Body of pancreas (tissue), 4 donors: ENCODE data around the gene ATF6B. TPM values are rescaled to one million over a fixed set of nuclear protein-coding genes. Genes with fewer than 3 reads are reported as not detected.

Source experiments
- ATAC-seq: fragments of 150-250 bp; one replicate; pipeline ENCODE4 v1.9.1; 2016
- DNase-seq, 4 donors: peaks; one replicate each; pipeline ENCODE4 v3.0.0-alpha.2; 2019
- H3K27ac ChIP-seq, 4 donors: fragments of 200-600 bp; sonication (generic); 1 replicate in 3 of 4; 2 replicates in 1 of 4; pipeline versions ENCODE4 v1.5.1 to v1.6.1; 2016 to 2019; ENCODE audit warnings: mild to moderate bottlenecking in 1 of 4, mixed read lengths in 1 of 4, moderate library complexity in 1 of 4
- H3K27me3 ChIP-seq, 2 donors: fragments of 200-600 bp; sonication (generic); one replicate each; pipeline ENCODE4 v1.6.0; 2016; ENCODE audit warnings: mild to moderate bottlenecking in 1 of 2
- H3K36me3 ChIP-seq, 2 donors: fragments of 200-600 bp; sonication (generic); replicated peaks in 1 of 2; 2 replicates each; pipeline ENCODE4 v1.5.1; 2016; ENCODE audit warnings: low read depth in 2 of 2; ENCODE audit not compliant: insufficient read depth in 1 of 2
- H3K4me1 ChIP-seq: fragments of 200-600 bp; sonication (generic); one replicate; pipeline ENCODE4 v1.6.0; 2016
- H3K4me3 ChIP-seq, 2 donors: fragments of 200-600 bp; sonication (generic); 1 replicate in 1 of 2; 2 replicates in 1 of 2; pipeline ENCODE4 v1.5.1; 2016 to 2019
- H3K9me3 ChIP-seq, 3 donors: fragments of 200-600 bp; sonication (generic); 1 replicate in 2 of 3; 2 replicates in 1 of 3; pipeline ENCODE4 v1.5.1; 2016
- POLR2A ChIP-seq, 3 donors: fragments of 450-650 bp; IDR thresholded peaks; one replicate each; pipeline ENCODE4 v1.6.1; 2016; ENCODE audit warnings: antibody characterized with exemption in 3 of 3, mild to moderate bottlenecking in 2 of 3
- WGBS, 2 donors: methylation state at CpG; one replicate each; pipeline ENCODE4 v1.1.5; 2017; 5-methylcytosine and 5-hydroxymethylcytosine counted together
- intact Hi-C: fragments of 100-400 bp; cut with DNase I; formaldehyde crosslinking; loops from one replicate; pipeline ENCODE4 v1.15.1; 2023
- total RNA-seq, 2 donors: library from RNA; depleted of rRNA; stranded (reverse); fragments of >200 nt; gene quantifications; one replicate each; pipeline ENCODE4 v1.1.0, GENCODE V29; 2016
- TF ChIP-seq, protein P1 (sequence below), 7 experiments: fragments of 450-650 bp in 4 of 7; fragments of 200-600 bp in 3 of 7; sonication (generic) in 3 of 7; IDR thresholded peaks; one replicate each; pipeline ENCODE4 v1.5.1; 2016 to 2019; ENCODE audit warnings: antibody characterized with exemption in 7 of 7

Gene ATF6B
- total RNA-seq, 2 donors from 2014 or later = 26.5 to 32.3 TPM

DNA sequence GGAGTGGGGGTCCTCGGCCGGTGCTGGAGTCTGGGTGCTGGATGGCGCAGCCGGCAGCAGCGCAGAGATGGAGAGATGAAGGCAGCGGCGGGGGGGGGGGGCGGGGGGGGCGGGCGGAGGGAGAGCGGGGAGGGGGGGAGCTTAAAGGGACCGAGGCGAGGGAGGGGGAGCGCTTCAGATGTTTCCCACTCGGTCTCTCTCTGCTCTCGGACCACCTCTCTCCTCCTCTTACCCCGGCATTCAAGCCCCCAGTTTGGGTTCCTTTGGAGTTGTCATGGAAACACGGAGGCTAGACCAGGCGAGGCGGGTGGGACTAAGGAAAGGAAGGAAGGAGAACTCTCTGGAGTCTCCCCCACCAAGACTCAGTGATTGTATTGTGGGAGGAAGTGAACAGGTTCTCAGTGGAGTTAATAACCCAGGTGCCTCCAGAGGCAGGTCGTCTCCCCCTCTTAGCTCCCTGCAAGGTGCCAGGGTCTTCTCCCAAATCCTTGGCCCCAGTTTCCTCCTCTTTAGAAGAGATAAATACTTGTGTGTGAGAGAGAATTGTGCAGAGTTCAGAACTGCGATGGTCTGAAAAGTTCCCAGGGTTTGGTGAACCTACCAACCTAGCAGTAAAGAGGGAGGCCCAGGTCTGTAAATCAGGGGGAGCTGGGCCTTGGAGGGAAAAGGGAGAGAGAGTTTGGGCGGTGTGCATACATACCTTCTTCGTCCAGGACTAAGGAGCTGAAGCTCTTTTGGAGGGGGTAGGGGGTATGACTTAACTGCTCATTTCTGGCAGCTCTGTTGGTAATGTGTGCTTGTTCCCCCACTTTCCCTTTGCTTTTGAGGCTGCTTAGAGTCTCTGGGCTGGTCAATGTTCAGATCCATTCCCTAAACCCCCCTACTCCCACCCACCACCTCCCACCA, 24.1 kb upstream of the ATF6B start, which contains the start of gene PRRT1:
PRRT1 (minus strand) TSS at position 77 of the 906 bp plus-strand sequence. CDS start 112 bp downstream, outside the sequence.
- no peaks in the 10 kb centered on the region for H3K9me3 ChIP-seq
- 42 to 44% methylated on average over 13 to 19 of the region's 24 CpGs for WGBS, 2 donors
- peaks cover 0 to 8% of the 10 kb centered on the region in 2 donors for H3K27me3 ChIP-seq
- no peak for TF ChIP-seq POLR2A (IDR thresholded peaks at IDR 0.05)
- TF ChIP-seq, protein P1, sequence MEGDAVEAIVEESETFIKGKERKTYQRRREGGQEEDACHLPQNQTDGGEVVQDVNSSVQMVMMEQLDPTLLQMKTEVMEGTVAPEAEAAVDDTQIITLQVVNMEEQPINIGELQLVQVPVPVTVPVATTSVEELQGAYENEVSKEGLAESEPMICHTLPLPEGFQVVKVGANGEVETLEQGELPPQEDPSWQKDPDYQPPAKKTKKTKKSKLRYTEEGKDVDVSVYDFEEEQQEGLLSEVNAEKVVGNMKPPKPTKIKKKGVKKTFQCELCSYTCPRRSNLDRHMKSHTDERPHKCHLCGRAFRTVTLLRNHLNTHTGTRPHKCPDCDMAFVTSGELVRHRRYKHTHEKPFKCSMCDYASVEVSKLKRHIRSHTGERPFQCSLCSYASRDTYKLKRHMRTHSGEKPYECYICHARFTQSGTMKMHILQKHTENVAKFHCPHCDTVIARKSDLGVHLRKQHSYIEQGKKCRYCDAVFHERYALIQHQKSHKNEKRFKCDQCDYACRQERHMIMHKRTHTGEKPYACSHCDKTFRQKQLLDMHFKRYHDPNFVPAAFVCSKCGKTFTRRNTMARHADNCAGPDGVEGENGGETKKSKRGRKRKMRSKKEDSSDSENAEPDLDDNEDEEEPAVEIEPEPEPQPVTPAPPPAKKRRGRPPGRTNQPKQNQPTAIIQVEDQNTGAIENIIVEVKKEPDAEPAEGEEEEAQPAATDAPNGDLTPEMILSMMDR (IDR thresholded peaks at IDR 0.05) = no peak
- ATAC-seq (no peak), DNase-seq (no peak)
- no peaks in the 10 kb centered on the region for H3K36me3 ChIP-seq
- H3K4me3 ChIP-seq = no peak within 1 kb of the TSS
- intact Hi-C loops = no loop called here
- H3K27ac ChIP-seq = peak within 1 kb of the TSS in 2 of 4 donors; percentile 1 to 90
- H3K4me1 ChIP-seq = peaks cover 39% of the 10 kb centered on the region

DNA sequence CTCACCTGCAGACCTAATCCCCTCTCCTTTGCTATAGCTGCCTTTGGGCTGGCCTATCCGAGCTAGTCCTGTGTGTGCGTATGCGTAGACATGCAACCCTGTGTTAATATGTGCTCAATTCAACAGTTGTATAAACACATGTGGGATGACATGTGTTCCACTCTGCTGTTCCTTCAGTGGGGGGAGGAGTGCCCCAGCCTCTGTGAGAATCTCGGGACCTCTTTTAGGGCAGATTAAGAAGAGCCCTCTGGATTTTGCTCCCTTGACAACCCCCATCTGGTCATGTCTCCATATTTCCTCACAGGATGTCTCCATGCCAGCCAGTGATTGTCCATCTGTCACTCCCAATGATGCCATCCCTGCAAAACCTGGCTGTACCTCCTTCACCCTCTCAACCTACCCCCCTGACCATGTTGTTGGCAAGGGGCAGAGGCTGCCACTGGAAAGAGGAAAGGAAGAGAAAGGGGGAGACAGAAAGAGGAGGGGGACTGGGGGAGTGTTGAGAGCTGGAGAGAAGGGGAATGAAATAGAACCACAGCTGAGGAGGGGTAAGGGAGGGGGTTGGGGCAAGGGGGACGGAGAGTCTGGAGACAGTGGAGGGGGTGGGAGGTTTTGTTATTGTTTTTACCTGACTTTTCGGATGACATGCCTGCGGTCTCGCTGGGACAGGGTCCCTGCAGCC, 23.3 kb upstream of the ATF6B start:
- H3K27ac ChIP-seq = no peak overlapping the region
- intact Hi-C loops = no loop called here
- H3K4me1 ChIP-seq = peaks cover 39% of the 10 kb centered on the region
- peaks cover 0 to 8% of the 10 kb centered on the region in 2 donors for H3K27me3 ChIP-seq
- ATAC-seq = no peak
- no peak overlapping the region for H3K4me3 ChIP-seq
- DNase-seq = no peak
- TF ChIP-seq, protein P1 (IDR thresholded peaks at IDR 0.05) = no peak
- no peak for TF ChIP-seq POLR2A (IDR thresholded peaks at IDR 0.05)
- H3K9me3 ChIP-seq = no peaks in the 10 kb centered on the region
- H3K36me3 ChIP-seq = no peaks in the 10 kb centered on the region
- WGBS, 2 donors = 44 to 62% methylated on average over 8 of the region's 8 CpGs

DNA sequence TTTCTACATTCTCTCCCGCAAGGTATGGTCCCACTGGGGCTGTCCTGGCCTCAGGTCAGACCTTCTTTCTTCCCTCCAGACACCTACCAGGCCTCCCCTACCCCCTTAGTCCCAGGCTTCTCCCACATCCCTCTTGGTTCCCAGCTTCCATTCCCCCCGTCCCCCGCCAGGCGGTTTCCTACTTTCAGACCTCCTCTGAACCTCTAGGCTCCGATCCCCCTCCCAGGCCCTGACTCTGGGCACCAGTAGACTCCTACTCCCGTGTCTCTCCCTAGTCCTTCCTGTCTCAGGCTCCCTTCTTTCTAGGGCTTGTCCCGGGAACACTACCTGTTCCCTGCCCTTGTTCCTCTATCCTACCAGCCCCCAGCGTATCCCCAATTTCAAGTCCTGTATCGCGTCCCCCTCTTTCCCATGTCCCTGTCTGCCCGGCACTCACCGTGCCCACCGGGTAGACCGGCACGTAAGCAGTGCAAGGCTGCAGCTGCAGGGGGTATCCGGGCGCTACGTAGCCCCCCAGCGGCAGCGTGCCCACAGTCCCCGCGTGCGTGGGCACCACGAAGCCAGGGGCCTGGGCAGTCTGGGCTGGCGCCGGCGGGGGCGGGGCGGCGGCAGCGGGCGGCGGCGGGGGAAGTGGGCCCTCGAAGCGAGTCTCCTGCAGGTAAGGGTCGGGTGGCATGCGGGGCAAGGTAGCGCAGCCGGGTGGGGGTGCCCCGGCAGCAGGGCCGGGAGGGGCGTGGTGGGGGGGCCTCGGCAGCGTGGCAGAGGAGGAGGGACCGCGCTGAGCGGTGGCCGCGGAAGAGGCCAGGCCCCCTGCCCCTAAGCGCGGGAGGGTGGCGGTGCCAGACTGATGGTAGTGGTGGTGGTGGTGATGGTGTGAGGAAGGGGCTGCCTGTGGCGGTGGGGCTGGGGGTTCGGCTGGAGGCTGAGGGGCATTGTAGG, 22.2 kb upstream of the ATF6B start:
- no peak for ATAC-seq
- DNase-seq = no peak
- peaks cover 0 to 8% of the 10 kb centered on the region in 2 donors for H3K27me3 ChIP-seq
- intact Hi-C loops = no loop called here
- WGBS, 2 donors = 40 to 57% methylated on average over 30 to 54 of the region's 55 CpGs
- peaks cover 31% of the 10 kb centered on the region for H3K4me1 ChIP-seq
- no peaks in the 10 kb centered on the region for H3K9me3 ChIP-seq
- TF ChIP-seq, protein P1 (IDR thresholded peaks at IDR 0.05) = no peak
- TF ChIP-seq POLR2A (IDR thresholded peaks at IDR 0.05) = no peak
- no peak overlapping the region for H3K27ac ChIP-seq
- H3K4me3 ChIP-seq = no peak overlapping the region
- H3K36me3 ChIP-seq = no peaks in the 10 kb centered on the region

DNA sequence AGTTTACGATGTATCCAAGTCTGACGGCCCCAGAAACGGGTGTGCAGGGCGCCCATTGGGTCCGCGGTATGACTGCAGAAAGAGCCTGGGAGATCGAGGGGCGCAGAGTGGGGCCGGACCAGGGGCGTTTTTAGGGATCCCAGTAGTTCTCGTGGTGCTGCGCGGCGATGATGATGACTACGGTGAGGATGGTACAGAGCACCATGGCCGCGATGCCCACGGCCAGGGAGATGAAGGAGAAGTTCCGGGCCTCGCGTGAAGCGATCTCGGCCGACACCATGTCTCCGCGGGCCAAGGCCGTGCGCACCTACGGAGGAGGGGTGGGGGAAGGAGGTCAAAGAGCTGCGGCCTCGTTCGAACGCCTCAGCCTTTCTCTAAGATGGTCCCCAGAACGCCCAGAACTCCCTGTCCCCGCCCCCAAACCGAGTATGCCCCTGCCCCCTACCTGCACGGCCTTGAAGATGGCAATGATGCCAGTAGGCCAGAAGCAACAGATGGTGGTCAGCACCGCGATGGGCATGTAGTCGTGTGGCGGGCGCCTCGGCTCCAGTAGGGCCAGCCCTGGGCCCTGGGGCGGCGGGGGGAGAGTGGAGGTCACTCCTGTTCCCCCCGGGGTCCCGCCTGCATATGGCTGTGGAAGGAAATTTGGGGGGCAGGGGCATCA, 21.2 kb upstream of the ATF6B start:
- H3K9me3 ChIP-seq = no peaks in the 10 kb centered on the region
- WGBS, 2 donors = 25 to 35% methylated on average over 11 to 46 of the region's 47 CpGs
- H3K27me3 ChIP-seq = peaks cover 0 to 8% of the 10 kb centered on the region in 2 donors
- H3K4me1 ChIP-seq = peaks cover 23% of the 10 kb centered on the region
- ATAC-seq = no peak
- DNase-seq = no peak
- H3K27ac ChIP-seq = no peak overlapping the region
- TF ChIP-seq, protein P1 (IDR thresholded peaks at IDR 0.05) = peak in 1 of 7 experiments; percentile 1
- TF ChIP-seq POLR2A (IDR thresholded peaks at IDR 0.05) = no peak
- intact Hi-C loops = no loop called here
- H3K4me3 ChIP-seq = no peak overlapping the region
- H3K36me3 ChIP-seq = no peaks in the 10 kb centered on the region
